Smooth muscle cell (in vitro differentiated cells): Measurements from ENCODE around the gene DBNDD2. TPM values are rescaled to one million over a fixed set of nuclear protein-coding genes. Genes with fewer than 3 reads are reported as not detected.

Experiments
- DNase-seq: peaks from one replicate; lab custom pipeline; 2025; ENCODE audit not compliant: unreplicated experiment; lab: John Stamatoyannopoulos, UW
- H2AFZ ChIP-seq: fragments of 200-600 bp; sonication (generic); 2 replicates; pipeline ENCODE4 v1.6.0; 2016; ENCODE audit warnings: antibody characterized with exemption, low read depth, mild to moderate bottlenecking
- H3F3A ChIP-seq: fragments of 200-600 bp; sonication (generic); 2 replicates; pipeline ENCODE4 v1.6.0; 2017; ENCODE audit warnings: antibody characterized with exemption, low read depth
- H3K27ac ChIP-seq: fragments of 200-600 bp; sonication (generic); 2 replicates; pipeline ENCODE4 v1.5.1; 2016; ENCODE audit warnings: low read depth, mild to moderate bottlenecking
- H3K27me3 ChIP-seq: fragments of 200-600 bp; sonication (generic); 2 replicates; pipeline ENCODE4 v1.6.1; 2016; ENCODE audit warnings: low read depth, mild to moderate bottlenecking
- H3K36me3 ChIP-seq: fragments of 200-600 bp; sonication (generic); 2 replicates; pipeline ENCODE4 v1.5.1; 2016; ENCODE audit warnings: low read depth
- H3K4me1 ChIP-seq: fragments of 200-600 bp; sonication (generic); 2 replicates; pipeline ENCODE4 v1.5.1; 2016; ENCODE audit warnings: low read depth
- H3K4me2 ChIP-seq: fragments of 200-600 bp; sonication (generic); 2 replicates; pipeline ENCODE4 v1.6.0; 2016; ENCODE audit warnings: mild to moderate bottlenecking
- H3K4me3 ChIP-seq: fragments of 200-600 bp; sonication (generic); 2 replicates; pipeline ENCODE4 v1.5.1; 2016; ENCODE audit warnings: mild to moderate bottlenecking
- H3K79me2 ChIP-seq: fragments of 200-600 bp; sonication (generic); 2 replicates; pipeline ENCODE4 v1.6.0; 2016; ENCODE audit warnings: low read depth, mild to moderate bottlenecking
- H3K9ac ChIP-seq: fragments of 200-600 bp; sonication (generic); 2 replicates; pipeline ENCODE4 v1.6.0; 2016; ENCODE audit warnings: low read depth
- H3K9me3 ChIP-seq: fragments of 200-600 bp; sonication (generic); replicated peaks from 2 replicates; pipeline ENCODE4 v1.5.1; 2016; ENCODE audit warnings: low read depth
- H4K20me1 ChIP-seq: fragments of 200-600 bp; sonication (generic); 2 replicates; pipeline ENCODE4 v1.6.0; 2016; ENCODE audit warnings: low read depth
- CTCF ChIP-seq: fragments of 200-600 bp; sonication (generic); IDR thresholded peaks from 2 replicates; pipeline ENCODE4 v1.5.1; 2017; ENCODE audit warnings: borderline replicate concordance, mild to moderate bottlenecking, antibody characterized with exemption; ENCODE audit not compliant: insufficient read depth, poor library complexity, severe bottlenecking
- WGBS: methylation state at CpG from one replicate; pipeline ENCODE4 v1.1.7; 2016; ENCODE audit warnings: low lambda C conversion rate; 5-methylcytosine and 5-hydroxymethylcytosine counted together
- polyA plus RNA-seq: library from polyadenylated mRNA; unstranded; fragments of >200 nt; fragmentation: Nextera tagmentation; extraction: Ambion mirVana; gene quantifications from 2 replicates; pipeline ENCODE4 v1.2.1, GENCODE V29; 2016
- total RNA-seq: library from RNA; depleted of rRNA; stranded (reverse); fragments of >200 nt; gene quantifications from 2 replicates; pipeline ENCODE4 v1.2.3, GENCODE V29; 2014

DBNDD2 gene
- total and polyA plus RNA-seq, 2 experiments from 2014 or later, result 2.9 to 6.4 TPM

GRCh38 chr20:45390931-45391330, 17.2 kb upstream of the DBNDD2 start:
- no peak overlapping the region for H3K9ac ChIP-seq
- WGBS, result 94% methylated on average over 2 of the region's 2 CpGs

GRCh38 chr20:45391559-45391958, 16.5 kb upstream of the DBNDD2 start:
- no peak overlapping the region for H2AFZ ChIP-seq
- H3K9me3 ChIP-seq, result no peaks in the 10 kb centered on the region
- no peak overlapping the region for H3K4me3 ChIP-seq
- no peak overlapping the region for H3K4me2 ChIP-seq
- H3K79me2 ChIP-seq, result no peaks in the 10 kb centered on the region
- no peaks in the 10 kb centered on the region for H3K27me3 ChIP-seq
- 51% methylated on average over 2 of the region's 2 CpGs for WGBS
- H3K4me1 ChIP-seq, result no peaks in the 10 kb centered on the region
- H3K27ac ChIP-seq, result no peak overlapping the region
- H3K36me3 ChIP-seq, result peaks cover 4% of the 10 kb centered on the region
- no peaks in the 10 kb centered on the region for H3F3A ChIP-seq
- no peak overlapping the region for H3K9ac ChIP-seq
- TF ChIP-seq CTCF, result no peak
- no peaks in the 10 kb centered on the region for H4K20me1 ChIP-seq
- DNase-seq, result no peak

More at GRCh38 chr20:45390931-45391330, 17.2 kb upstream of the DBNDD2 start:
- H3K4me1 ChIP-seq, result no peaks in the 10 kb centered on the region
- peaks cover 4% of the 10 kb centered on the region for H3K36me3 ChIP-seq
- DNase-seq, result no peak
- H3K4me3 ChIP-seq, result no peak overlapping the region
- no peak overlapping the region for H3K27ac ChIP-seq
- H3K9me3 ChIP-seq, result no peaks in the 10 kb centered on the region
- no peak for TF ChIP-seq CTCF
- H3F3A ChIP-seq, result no peaks in the 10 kb centered on the region
- no peaks in the 10 kb centered on the region for H3K79me2 ChIP-seq
- H3K27me3 ChIP-seq, result no peaks in the 10 kb centered on the region
- no peaks in the 10 kb centered on the region for H4K20me1 ChIP-seq
- H3K4me2 ChIP-seq, result no peak overlapping the region
- no peak overlapping the region for H2AFZ ChIP-seq

DNA sequence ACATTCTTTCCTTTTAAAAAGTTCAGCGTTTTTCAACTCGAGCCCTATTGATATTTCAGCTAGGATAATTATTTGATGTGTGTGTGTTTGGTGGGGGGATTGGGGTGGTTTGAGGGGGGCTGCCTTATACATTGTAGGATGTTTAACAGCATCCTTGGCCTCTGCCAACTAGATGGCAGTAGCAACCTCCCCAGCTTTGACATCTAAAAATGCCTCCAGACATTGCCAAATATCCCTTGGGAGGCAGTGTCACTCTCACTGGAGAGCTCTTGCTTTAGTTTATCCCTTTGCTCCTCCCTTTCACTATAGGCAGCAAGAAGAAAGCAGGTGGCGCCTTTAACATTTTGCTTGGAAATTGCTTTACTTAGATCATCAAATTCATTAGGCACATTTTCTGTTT, 15.4 kb upstream of the DBNDD2 start:
- Histone ChIP-seq H4K20me1 (no peaks in the 10 kb centered on the region), H3K27me3 (no peaks in the 10 kb centered on the region), H3K9me3 (no peaks in the 10 kb centered on the region), H3K79me2 (no peaks in the 10 kb centered on the region), H3K4me2 (no peak overlapping the region), H3K27ac (no peak overlapping the region), H3K4me3 (no peak overlapping the region), H3K36me3 (no peaks in the 10 kb centered on the region), H3F3A (no peaks in the 10 kb centered on the region), H3K4me1 (no peaks in the 10 kb centered on the region), H3K9ac (no peak overlapping the region), H2AFZ (no peak overlapping the region)
- no peak for TF ChIP-seq CTCF
- DNase-seq, result no peak
- WGBS, result 86% methylated on average over 3 of the region's 3 CpGs
